AG08395 (cell line): Measurements from ENCODE around the gene CDK1.

Source experiments
- DNase-seq: peaks from one replicate; pipeline ENCODE4 v3.0.0; 2012; ENCODE audit warnings: mixed read lengths, low spot score

CDK1 gene

GRCh38 chr10:60778971-60779796, 906 bp downstream of the CDK1 start:
- no peak for DNase-seq

DNA sequence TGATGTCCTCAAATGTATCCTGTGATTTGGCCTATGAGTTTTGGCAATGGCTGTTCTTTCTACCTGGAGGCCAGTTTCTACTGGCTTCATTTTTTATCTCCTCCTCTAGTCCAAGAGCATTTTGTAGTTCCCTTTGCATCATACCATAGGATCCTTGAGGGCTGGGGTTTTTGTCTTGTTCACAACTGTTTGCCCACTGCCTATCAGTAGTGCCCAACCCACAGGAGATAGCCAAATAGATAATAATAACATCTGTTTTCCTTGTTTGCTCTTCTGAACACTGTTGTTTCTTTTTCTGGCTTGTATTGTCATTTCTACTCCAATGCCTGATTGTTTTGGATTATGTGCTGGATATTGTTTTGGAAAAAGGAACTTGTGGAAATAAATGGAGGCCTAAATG, 3.4 kb downstream of the CDK1 start:
- DNase-seq, result no peak

DNA sequence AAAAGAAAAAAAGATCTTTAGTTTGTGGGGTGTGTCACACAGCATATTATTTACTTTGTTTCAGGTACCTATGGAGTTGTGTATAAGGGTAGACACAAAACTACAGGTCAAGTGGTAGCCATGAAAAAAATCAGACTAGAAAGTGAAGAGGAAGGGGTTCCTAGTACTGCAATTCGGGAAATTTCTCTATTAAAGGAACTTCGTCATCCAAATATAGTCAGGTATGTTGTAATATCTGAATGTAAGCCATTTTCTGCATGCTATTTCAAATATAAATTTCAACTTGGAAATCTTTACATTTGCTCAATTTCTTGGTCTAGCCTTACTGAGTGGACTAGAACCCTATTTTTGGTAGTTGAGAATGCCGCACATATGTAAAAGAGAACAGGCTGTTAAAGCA, 6.4 kb downstream of the CDK1 start:
- DNase-seq, result no peak

DNA sequence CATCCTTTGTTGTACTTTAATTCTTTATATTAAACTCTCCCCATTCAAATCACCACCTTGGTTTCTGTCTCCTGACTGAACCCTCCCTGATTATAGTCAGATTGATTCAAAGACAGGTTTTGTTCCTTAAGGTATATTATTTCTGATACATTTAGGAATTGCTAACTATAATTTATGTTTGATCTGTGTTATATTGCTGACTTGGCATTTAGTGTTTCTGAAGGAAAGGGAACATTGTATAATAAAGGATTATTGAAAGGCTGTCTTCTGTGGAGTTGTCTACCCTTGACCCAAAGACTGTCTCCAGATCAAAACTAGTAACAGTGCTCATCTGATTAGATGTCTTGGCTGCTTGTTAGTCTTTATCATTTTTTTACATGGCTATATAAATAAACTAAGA, 10.3 kb downstream of the CDK1 start:
- no peak for DNase-seq

- DNase-seq, result no peak
Measured at GRCh38 chr10:60789340-60789739, 11.1 kb downstream of the CDK1 start.

DNA sequence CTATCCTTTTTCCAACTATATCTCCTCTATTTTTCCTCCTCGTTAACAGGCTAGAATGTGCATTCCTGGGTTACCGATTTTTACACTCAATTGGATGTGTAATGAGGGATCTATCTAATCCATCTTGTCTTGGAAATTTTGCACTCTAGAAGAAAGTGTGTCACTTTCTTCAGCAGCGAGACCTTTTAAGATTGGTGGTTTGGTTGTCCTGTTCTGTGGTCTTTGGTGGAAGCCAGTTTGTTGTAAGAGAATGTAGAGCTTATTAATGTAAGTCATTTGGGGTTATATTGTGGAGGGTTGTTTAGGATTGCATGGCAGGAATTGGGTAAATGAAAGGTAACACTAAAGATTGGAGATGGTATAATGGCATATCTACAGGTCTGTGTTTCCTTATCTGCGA, 16.7 kb downstream of the CDK1 start:
- no peak for DNase-seq

DNA sequence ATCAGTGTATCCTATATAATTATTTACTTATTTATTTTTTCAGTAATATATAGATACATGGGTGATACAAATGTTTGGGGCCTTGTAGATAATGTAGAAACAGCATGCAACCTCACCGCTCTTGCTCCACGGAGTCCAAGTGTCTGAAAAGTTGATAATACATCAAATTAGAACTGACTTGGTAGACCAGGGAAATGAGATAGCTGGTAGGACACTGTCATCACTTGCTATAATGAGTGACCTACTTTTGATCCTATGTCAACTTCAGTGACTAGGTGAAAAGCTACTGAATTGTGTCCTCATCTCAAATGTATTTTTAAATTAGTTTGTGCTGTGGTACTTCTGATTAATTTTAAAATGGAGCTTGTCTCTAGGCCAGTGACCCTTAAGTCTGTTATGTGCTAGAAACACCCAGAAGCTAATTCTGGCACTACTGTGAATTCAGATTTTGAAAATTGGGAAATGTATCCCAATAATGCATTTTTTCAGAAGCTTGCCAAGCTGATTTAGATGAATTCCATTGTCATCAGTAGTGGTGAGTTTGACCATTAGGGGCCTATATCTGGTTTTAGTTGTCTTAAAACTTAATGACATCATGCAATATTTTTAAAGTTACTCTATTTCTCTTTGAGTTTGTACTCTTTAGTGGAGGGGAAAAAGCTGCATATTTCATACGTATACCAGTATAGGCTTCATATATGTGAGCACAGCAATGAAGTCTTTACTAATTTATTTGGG, 17.4 kb downstream of the CDK1 start:
- no peak for DNase-seq

DNA sequence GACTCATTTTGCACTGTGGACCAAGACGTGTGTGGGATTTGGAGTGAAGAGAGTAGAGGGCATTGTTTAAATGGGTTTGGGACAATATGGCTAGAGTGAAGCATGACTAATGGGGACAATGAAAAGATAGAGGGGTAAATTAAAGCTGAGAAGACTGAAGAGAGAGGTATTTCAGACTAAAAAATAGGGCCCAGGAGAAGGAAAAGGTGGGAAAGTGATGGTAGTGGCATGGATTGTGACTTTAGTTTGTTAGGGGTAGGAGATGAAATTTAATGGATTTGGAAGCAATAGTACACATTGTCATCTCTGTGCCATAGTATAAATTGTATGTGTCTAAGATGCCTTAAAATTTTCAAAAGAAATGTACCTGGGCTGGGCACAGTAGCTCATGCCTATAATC, 18.2 kb downstream of the CDK1 start:
- no peak for DNase-seq

DNA sequence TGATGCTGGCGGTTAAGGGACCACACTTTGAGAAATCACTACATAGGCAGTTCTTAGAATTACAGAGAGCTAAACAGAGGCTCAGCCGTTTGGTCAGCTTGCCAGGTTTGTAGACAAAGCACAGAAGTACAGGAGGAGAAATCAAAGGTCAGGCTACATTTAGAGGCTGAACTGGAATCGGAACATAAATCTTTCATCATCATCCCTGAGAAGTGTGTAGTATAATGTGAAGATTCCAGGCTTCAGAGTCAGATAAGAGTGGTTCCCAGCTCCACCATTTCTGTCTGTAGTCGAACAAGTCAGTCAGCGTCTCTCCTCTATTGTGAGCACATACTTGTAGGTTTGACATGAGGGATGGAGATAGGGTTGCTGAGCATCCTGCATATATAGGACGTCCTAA, 18.9 kb downstream of the CDK1 start:
- no peak for DNase-seq

DNA sequence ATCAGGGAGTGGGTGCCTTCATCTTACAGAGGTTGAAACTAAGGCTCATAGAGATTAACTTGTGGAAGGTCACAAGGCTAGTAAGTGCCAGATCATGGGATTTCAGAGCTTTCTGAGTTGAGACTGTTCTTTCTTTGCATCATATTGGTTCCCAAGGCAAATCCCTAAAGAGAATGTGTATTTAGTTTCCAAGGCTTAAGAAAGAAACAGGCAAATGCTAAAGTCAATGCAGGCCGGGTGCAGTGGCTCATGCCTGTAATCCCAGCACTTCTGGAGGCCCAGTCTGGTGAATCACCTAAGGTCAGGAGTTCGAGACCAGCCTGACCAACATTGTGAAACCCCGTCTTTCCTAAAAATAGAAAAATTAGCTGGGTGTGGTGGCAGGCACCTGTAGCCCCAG, 19.8 kb downstream of the CDK1 start:
- no peak for DNase-seq

GRCh38 chr10:60798870-60799269, 20.6 kb downstream of the CDK1 start:
- DNase-seq, result no peak

DNA sequence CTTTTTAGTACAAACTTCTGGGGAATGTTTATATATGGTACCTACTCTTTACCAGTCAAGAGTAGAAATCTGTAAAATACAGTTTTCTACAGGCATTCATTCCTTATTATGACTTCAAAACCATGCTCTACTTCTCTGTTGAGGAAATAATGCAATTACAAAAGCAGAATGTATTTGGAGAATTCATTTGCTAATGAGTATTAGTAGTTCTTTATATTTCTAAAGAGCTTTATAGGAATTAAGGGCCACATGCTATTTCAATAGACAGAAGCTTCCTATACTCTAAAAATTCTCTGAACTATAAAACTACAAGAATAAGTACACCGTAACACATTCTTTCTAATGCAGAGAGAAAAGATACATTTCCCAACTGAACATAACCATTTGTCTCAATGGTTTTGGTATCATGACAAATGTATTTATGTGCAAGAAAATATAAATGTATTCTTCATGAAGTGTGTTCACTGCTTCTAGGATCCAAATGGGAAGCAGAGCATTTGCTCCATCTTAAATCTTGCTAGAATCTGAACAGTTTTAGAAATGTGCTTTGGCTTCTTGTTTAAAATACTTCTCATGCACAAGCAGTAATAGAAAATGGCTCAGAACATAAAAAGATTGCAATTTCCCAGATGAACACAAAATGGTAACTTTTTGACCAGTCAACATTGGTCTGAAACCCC, 21.8 kb downstream of the CDK1 start:
- DNase-seq, result no peak

DNA sequence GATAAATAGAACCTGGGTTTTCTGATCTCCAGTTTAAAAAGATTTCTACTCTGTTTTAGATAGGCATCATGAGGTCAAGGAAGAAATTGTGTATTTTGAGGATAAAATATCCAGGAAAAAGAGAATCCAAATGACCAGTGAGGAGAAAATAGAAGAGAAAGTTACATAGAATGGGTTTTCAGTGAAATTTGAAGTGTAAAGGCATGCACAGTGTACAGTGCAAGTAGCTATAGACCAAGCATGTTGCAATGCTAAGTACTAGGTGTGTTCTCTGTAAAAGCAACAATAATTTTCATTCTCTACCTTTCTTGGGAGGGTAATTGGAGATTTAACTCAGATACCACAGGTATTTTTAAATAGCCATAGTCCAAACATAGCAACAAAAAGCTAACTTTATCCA, 22.6 kb downstream of the CDK1 start:
- no peak for DNase-seq

- DNase-seq, result no peak
Measured at GRCh38 chr10:60801522-60801921, 23.2 kb downstream of the CDK1 start.

- no peak for DNase-seq
Measured at GRCh38 chr10:60803433-60803832, 25.2 kb downstream of the CDK1 start.

DNA sequence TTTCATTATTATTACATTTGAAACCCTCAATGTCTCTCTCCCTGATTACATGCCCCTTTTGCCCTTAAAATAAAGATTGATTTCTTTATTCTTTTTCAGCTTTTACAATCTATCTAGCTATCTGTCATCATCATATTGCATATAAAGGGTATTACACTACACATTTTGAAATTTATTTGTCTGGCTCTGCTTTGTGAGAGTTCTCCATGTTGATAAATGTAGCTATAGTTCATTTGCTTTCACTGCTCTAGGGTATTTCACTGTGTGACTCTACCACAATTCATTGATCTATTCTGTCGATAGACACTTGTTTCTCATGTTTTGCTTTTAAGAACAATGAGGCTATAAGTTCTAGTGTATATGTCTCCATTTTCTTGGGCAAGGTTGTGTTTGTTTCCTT, 25.6 kb downstream of the CDK1 start:
- no peak for DNase-seq

DNA sequence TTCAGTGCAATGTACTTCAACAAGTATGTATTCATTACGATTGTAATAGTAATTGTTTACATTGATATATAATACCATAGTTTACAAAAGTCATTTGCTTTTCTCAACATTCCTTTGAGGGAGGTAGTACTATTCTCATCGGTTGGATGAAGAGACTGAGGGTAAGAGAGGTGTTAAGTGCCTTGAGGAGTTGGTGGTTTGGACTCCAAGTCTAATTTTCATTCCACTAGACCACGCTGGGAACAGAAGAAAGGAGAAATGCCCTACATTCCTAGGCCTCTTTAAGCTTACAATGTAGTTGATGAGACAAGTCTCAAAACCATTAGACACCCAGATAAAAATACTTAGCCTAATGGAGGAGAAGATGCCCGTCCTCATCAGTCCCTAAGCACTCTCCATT, 28.6 kb downstream of the CDK1 start:
- no peak for DNase-seq

DNA sequence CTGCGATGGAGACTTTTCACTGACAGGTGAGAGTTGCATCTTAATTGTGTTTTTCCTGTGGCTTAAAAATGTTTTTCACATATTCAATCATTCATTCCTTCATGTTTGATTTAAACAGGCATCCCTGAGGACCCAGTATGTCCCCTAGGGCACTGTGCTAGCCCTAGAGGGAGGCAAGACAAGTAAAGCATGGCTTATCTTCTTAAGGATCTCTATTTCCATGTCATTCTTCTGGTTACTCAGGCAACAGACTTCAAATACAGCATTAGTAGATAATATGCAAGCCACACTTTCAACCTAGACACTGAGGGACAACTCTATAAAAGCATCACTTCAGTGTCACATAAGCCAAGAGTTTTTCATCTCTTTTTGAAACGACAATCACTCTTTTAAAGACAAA, 29.2 kb downstream of the CDK1 start:
- DNase-seq, result no peak

DNA sequence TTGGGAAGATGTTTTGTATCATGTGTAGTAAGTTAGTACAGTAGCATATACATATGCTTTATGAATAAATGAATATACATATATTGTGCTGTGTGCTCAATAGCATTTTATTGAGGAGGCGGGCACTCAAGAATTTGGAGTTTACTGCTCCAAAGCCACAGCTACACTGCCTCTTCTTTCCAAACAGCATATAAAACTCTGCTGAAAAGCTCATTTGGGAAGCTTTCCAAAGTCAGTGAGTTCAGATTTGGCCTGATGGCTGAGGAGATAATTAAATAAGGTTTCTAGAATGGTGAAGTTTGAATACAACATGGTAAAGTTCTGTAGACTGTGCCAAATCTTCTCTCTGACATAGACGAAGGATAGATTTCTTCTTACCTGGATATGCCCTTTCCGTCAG, 29.8 kb downstream of the CDK1 start:
- DNase-seq, result no peak

DNA sequence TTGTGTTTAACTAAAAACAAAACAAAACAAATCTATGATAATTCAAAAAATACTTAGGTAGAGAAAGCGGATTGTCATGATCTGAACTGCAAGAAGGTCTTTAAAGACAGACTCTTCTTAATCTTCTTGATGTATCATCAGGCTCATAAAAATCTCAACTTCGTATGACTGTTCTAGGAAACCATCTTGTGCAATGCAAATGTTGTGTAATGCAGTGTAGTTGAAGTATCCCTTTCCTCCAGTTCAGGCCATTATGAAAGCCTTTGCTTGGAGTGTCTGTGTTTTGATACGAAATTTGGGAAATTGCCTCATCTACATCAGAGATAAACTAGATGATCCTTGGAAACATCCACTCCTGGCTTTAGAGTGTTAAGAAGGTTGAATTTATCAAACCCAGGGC, 30.9 kb downstream of the CDK1 start:
- peak; percentile 40 for DNase-seq

DNA sequence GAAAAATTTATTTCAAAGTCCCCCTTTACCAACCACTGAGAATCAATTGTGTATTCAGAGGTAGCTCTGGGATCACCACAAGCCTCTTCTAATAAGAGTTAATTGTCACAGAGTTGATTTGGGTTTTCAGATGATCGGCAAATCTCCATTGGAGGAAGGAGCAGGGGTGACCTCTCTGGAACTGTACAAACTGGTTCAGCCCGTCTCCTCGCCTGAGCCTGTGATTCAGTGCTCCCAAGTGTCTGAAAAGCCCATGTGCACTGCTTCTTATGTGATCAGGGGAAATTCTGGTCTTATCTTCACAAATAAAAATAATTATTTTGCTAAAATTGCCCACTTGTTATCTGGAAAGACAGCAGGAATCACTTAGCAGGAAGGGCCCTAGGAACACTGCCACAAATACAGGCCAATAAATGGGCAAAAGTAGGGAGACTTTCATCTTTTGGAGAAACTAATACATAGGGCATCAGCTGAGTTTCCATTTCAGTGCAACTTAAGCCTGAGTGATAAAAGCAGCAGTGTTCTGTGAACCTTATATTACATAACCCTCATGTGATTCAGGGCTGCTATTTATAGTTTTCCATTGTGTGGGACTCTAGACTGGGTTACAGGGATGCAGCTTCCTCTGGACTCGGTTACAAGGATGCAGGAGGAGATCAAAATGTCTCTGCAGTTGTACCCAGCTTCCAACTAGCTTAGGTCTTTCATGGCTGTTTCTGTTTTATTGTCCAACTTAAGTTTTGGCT, 32.3 kb downstream of the CDK1 start:
- DNase-seq, result peak; percentile 62

- peak; percentile 83 for DNase-seq
Measured at GRCh38 chr10:60816628-60817397, 38.5 kb downstream of the CDK1 start.
